PC-3 (cell line): Measurements from ENCODE around the gene P2RX1. TPM values are rescaled to one million over a fixed set of nuclear protein-coding genes. Genes with fewer than 3 reads are reported as not detected.

ENCODE experiments used
- ATAC-seq: fragments of 200-7000 bp; cut with Tn5 transposase; 2 replicates; pipeline ENCODE4 v1.9.1; 2020; ENCODE audit warnings: mild to moderate bottlenecking, moderate library complexity
- BruUV-seq: library from RNA; stranded (reverse); fragments of 400-500 nt; replicated peaks from 2 replicates; lab custom pipeline; 2021; lab: Mats Ljungman, UMichigan
- CTCF ChIA-PET: fragments of 300-600 bp; sonication (Branson Sonifier 250); formaldehyde crosslinking; loops from one replicate; lab custom pipeline; 2022; ENCODE audit warnings: antibody characterized with exemption; lab: Charles Lee
- POLR2A ChIA-PET: fragments of 300-600 bp; sonication (Branson Sonifier 250); formaldehyde crosslinking; loops from one replicate; lab custom pipeline; 2022; ENCODE audit warnings: antibody characterized with exemption; ENCODE audit not compliant: unreplicated experiment; lab: Charles Lee
- DNase-seq: peaks from one replicate; pipeline ENCODE4 v3.0.0-alpha.2; 2015
- H2AFZ ChIP-seq: fragments of 300-600 bp; sonication (generic); 2 replicates; pipeline ENCODE4 v1.6.0; 2016; ENCODE audit warnings: antibody characterized with exemption, low read length
- H3F3A ChIP-seq: fragments of 300-600 bp; sonication (generic); one replicate; pipeline ENCODE4 v1.6.0; 2017; ENCODE audit warnings: antibody characterized with exemption, low read length, control low read depth, mild to moderate bottlenecking; ENCODE audit not compliant: unreplicated experiment
- H3K27ac ChIP-seq: fragments of 300-600 bp; sonication (generic); 2 replicates; pipeline ENCODE4 v1.5.1; 2016; ENCODE audit warnings: mild to moderate bottlenecking, low read length
- H3K27me3 ChIP-seq: fragments of 300-600 bp; sonication (generic); 2 replicates; pipeline ENCODE4 v1.6.1; 2016; ENCODE audit warnings: low read length, mixed read lengths
- H3K36me3 ChIP-seq: fragments of 300-600 bp; sonication (generic); 2 replicates; pipeline ENCODE4 v1.6.1; 2016; ENCODE audit warnings: low read depth, mixed run types, low read length, mixed read lengths
- H3K4me1 ChIP-seq: fragments of 300-600 bp; sonication (generic); 2 replicates; pipeline ENCODE4 v1.5.1; 2016; ENCODE audit warnings: low read length; ENCODE audit not compliant: insufficient read depth
- H3K4me2 ChIP-seq: fragments of 300-600 bp; sonication (generic); 2 replicates; pipeline ENCODE4 v1.6.0; 2016; ENCODE audit warnings: low read length
- H3K4me3 ChIP-seq: fragments of 300-600 bp; sonication (generic); 2 replicates; pipeline ENCODE4 v1.5.1; 2016; ENCODE audit warnings: mild to moderate bottlenecking, low read length, mixed read lengths
- H3K79me2 ChIP-seq: fragments of 300-600 bp; sonication (generic); 2 replicates; pipeline ENCODE4 v1.6.1; 2017; ENCODE audit warnings: low read length, mixed read lengths
- H3K9ac ChIP-seq: fragments of 300-600 bp; sonication (generic); 2 replicates; pipeline ENCODE4 v1.6.0; 2016; ENCODE audit warnings: mild to moderate bottlenecking, low read length
- H3K9me2 ChIP-seq: fragments of 300-600 bp; sonication (generic); replicated peaks from 2 replicates; pipeline ENCODE4 v1.6.1; 2016; ENCODE audit warnings: mixed run types, low read length, mixed read lengths
- H3K9me3 ChIP-seq: fragments of 300-600 bp; sonication (generic); 2 replicates; pipeline ENCODE4 v1.6.1; 2016; ENCODE audit warnings: low read length, mixed read lengths
- H4K20me1 ChIP-seq: fragments of 300-600 bp; sonication (generic); 2 replicates; pipeline ENCODE4 v1.6.1; 2016; ENCODE audit warnings: low read length, mixed read lengths
- EZH2 ChIP-seq: fragments of 300-600 bp; sonication (generic); IDR thresholded peaks from one replicate; pipeline ENCODE4 v1.6.1; 2017; ENCODE audit warnings: antibody characterized with exemption, mild to moderate bottlenecking, low read length; ENCODE audit not compliant: unreplicated experiment
- EZH2phosphoT487 ChIP-seq: fragments of 300-600 bp; sonication (generic); IDR thresholded peaks from 2 replicates; pipeline ENCODE4 v1.6.1; 2018; ENCODE audit warnings: mild to moderate bottlenecking, antibody characterized with exemption, low read length, borderline replicate concordance
- intact Hi-C: fragments of 100-400 bp; cut with micrococcal nuclease; formaldehyde crosslinking; loops from 2 replicates; pipeline ENCODE4 v1.9.0; 2023
- total RNA-seq: library from RNA; depleted of rRNA; stranded (reverse); fragments of >200 nt; gene quantifications from 2 replicates; pipeline ENCODE4 v1.2.3, GENCODE V29; 2014
- TF ChIP-seq, protein P1 (sequence below): fragments of 300-600 bp; sonication (generic); conservative IDR thresholded peaks from 2 replicates; pipeline ENCODE4 v1.5.1; 2017; ENCODE audit warnings: antibody characterized with exemption, low read depth, mild to moderate bottlenecking, low read length

Gene P2RX1
- total RNA-seq, 1 experiment from 2014 or later = not detected

DNA sequence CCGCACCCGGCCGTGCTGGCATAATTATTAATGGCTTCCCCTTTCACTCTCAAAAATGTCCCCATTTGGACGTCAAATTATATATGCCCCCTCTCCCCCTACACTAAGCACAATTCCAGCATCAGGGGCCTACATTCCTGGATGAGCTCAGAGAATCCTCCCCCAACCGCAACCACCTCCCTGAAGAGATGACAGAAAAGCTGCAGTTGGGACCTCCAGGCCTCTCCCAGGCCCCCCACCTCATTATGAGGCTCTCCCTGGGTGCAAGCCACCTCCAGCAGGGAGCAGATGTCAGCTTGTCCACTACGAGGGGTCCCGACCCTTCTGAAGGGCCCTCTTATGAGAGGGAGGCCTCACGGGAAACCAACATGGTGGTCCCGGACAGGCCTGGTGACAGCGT is 51.7 kb downstream of the P2RX1 start:
- no peak overlapping the region for H3K4me3 ChIP-seq
- no peak overlapping the region for H3K9ac ChIP-seq
- no peaks in the 10 kb centered on the region for H3F3A ChIP-seq
- no peak overlapping the region for H2AFZ ChIP-seq
- no peaks in the 10 kb centered on the region for H3K4me1 ChIP-seq
- H3K36me3 ChIP-seq = no peaks in the 10 kb centered on the region
- H3K9me2 ChIP-seq = no peaks in the 10 kb centered on the region
- H3K27ac ChIP-seq = no peak overlapping the region
- no peaks in the 10 kb centered on the region for H3K27me3 ChIP-seq
- H3K79me2 ChIP-seq = no peaks in the 10 kb centered on the region
- DNase-seq (no peak), ATAC-seq (no peak)
- TF ChIP-seq EZH2phosphoT487 = no peak
- TF ChIP-seq EZH2 = no peak
- TF ChIP-seq, protein P1, sequence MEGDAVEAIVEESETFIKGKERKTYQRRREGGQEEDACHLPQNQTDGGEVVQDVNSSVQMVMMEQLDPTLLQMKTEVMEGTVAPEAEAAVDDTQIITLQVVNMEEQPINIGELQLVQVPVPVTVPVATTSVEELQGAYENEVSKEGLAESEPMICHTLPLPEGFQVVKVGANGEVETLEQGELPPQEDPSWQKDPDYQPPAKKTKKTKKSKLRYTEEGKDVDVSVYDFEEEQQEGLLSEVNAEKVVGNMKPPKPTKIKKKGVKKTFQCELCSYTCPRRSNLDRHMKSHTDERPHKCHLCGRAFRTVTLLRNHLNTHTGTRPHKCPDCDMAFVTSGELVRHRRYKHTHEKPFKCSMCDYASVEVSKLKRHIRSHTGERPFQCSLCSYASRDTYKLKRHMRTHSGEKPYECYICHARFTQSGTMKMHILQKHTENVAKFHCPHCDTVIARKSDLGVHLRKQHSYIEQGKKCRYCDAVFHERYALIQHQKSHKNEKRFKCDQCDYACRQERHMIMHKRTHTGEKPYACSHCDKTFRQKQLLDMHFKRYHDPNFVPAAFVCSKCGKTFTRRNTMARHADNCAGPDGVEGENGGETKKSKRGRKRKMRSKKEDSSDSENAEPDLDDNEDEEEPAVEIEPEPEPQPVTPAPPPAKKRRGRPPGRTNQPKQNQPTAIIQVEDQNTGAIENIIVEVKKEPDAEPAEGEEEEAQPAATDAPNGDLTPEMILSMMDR = no peak
- no peaks in the 10 kb centered on the region for H3K9me3 ChIP-seq
- intact Hi-C loops = no loop called here
- CTCF ChIA-PET = no interaction called here
- no TSS peak for BruUV-seq
- H3K4me2 ChIP-seq = no peak overlapping the region
- no peaks in the 10 kb centered on the region for H4K20me1 ChIP-seq
- POLR2A ChIA-PET = no interaction called here

DNA sequence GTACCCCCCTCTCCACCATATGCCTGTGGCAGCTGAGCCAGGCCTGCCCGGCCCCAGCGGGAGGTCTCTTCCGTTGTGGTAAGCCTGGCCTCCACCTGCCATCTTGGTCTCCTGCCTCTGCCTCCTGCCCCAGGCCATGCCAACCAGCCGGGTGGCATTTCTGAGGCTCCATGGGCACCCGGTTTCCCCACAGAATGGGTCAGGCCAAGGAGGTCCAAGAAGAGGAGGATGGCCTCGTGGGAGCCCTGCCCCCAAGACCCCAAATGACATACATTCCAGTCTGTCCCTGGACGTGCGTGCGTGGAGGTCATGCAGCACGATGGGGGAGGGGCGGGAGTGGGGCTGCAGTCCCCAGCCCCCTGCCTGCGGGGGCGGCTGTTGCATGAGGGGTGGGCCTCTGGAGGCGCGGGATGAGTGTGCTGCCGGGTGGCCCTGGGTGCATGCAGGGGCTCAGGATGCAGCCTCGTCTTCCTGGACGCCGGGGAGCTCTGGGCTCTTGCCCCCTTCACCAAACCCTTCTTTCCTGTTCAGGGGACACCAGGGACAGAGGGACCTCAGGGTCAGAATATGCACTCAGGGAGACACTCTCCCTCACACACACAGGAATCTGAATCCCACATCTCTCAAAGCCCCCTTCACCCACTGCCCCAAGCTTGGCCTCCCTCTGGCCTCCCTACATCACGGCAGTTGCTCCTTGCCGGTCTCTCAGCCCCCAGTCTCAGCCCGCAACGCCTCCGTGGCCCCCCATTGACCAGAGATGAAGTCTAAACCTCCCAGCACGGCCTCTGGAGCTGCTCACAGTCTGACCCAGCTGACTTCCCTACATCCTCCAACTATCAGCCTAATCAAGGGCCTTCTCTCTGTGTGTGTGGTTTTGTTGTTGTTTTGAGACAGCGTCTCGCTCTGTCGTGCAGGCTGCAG is 54.2 kb downstream of the P2RX1 start:
- Histone ChIP-seq H3K4me3 (no peak overlapping the region), H3K9me2 (no peaks in the 10 kb centered on the region), H3K9me3 (no peaks in the 10 kb centered on the region), H4K20me1 (no peaks in the 10 kb centered on the region), H3K9ac (no peak overlapping the region), H3K27ac (no peak overlapping the region), H3K4me2 (no peak overlapping the region), H3K27me3 (no peaks in the 10 kb centered on the region), H3K36me3 (no peaks in the 10 kb centered on the region), H3F3A (no peaks in the 10 kb centered on the region), H3K4me1 (no peaks in the 10 kb centered on the region), H2AFZ (no peak overlapping the region), H3K79me2 (no peaks in the 10 kb centered on the region)
- ChIA-PET POLR2A (no interaction called here), CTCF (no interaction called here)
- intact Hi-C loops = no loop called here
- BruUV-seq = no TSS peak
- TF ChIP-seq EZH2 (no peak), EZH2phosphoT487 (no peak)
- TF ChIP-seq, protein P1 = no peak
- ATAC-seq (no peak), DNase-seq (no peak)
